Endothelial cell of umbilical vein (primary cell): ENCODE results near the gene BNC2.

Experiments
- CTCF ChIP-seq, 2 donors: IDR thresholded peaks; 1 replicate in 1 of 2; 2 replicates in 1 of 2; pipeline ENCODE4 v1.5.1; 2011; ENCODE audit warnings: low read length in 2 of 2, mild to moderate bottlenecking in 2 of 2, moderate library complexity in 2 of 2, control low read depth in 1 of 2, inconsistent platforms in 1 of 2, low read depth in 1 of 2; ENCODE audit not compliant: insufficient read depth in 1 of 2; ENCODE audit errors: extremely low read depth in 1 of 2
- EZH2 ChIP-seq: IDR thresholded peaks from 2 replicates; pipeline ENCODE4 v1.6.1; 2012; ENCODE audit warnings: borderline replicate concordance, low read depth, mild to moderate bottlenecking, moderate library complexity, low read length, inconsistent platforms; ENCODE audit not compliant: severe bottlenecking
- GATA2 ChIP-seq: IDR thresholded peaks from 2 replicates; pipeline ENCODE4 v1.7.0; 2011; ENCODE audit warnings: low read depth, mild to moderate bottlenecking, moderate library complexity, mixed read lengths, low read length; ENCODE audit not compliant: insufficient read length, insufficient read depth
- POLR2A ChIP-seq: IDR thresholded peaks from 2 replicates; pipeline ENCODE4 v1.6.1; 2012; ENCODE audit warnings: low read depth, mild to moderate bottlenecking, control low read depth, low read length
- POLR2AphosphoS5 ChIP-seq: IDR thresholded peaks from 2 replicates; pipeline ENCODE4 v1.6.1; 2012; ENCODE audit warnings: low read depth, mild to moderate bottlenecking, control low read depth, low read length, moderate library complexity; ENCODE audit not compliant: insufficient read depth

GRCh38 chr9:16656432-16657169 is 213.9 kb downstream of the BNC2 start:
- no peak for TF ChIP-seq CTCF (IDR thresholded peaks at IDR 0.05; ENCODE audit: extremely low read depth in 1 of 2, insufficient read depth in 1 of 2, low read depth in 1 of 2, low read length in 2 of 2)
- no peak for TF ChIP-seq EZH2
- TF ChIP-seq GATA2, result no peak
- no peak for TF ChIP-seq POLR2A
- TF ChIP-seq POLR2AphosphoS5, result no peak
